Measurements from ENCODE around the gene CRELD1.

Gene CRELD1

GRCh38 chr3:9951126-9951525 lies 17.5 kb downstream of the CRELD1 start:
- Histone ChIP-seq H3K9ac (ENCODE audit: low read length) (no peak overlapping the region), H3K79me2 (ENCODE audit: insufficient read depth, low read length) (no peaks in the 10 kb centered on the region), H3K36me3 (ENCODE audit: insufficient read depth, low read length) (no peaks in the 10 kb centered on the region), H3K4me1 (ENCODE audit: insufficient read depth, low read length, severe bottlenecking) (peaks cover 12% of the 10 kb centered on the region), H3K4me3 (ENCODE audit: low read depth, low read length, poor library complexity, severe bottlenecking) (no peak overlapping the region), H3F3A (ENCODE audit: insufficient read depth, low read length) (no peaks in the 10 kb centered on the region), H3K27me3 (ENCODE audit: insufficient read depth, low read length) (no peaks in the 10 kb centered on the region), H4K20me1 (ENCODE audit: insufficient read depth, low read length) (no peaks in the 10 kb centered on the region), H3K4me2 (ENCODE audit: low read length) (peak overlapping the region; percentile 71; the same call in 1 of the 2 replicates), H2AFZ (ENCODE audit: low read length) (no peak overlapping the region), H3K9me3 (ENCODE audit: low read length) (no peaks in the 10 kb centered on the region), H3K9me2 (ENCODE audit: low read depth, low read length) (no peaks in the 10 kb centered on the region), H3K27ac (ENCODE audit: low read depth, low read length, poor library complexity, severe bottlenecking) (no peak overlapping the region)
- TF ChIP-seq CTCF (IDR thresholded peaks at IDR 0.05; ENCODE audit: low read length) (no peak), EZH2 (IDR thresholded peaks at IDR 0.05; ENCODE audit: borderline replicate concordance, low read length) (no peak)

GRCh38 chr3:9951598-9951961 lies 17.9 kb downstream of the CRELD1 start:
- H3K9ac ChIP-seq (ENCODE audit: low read length) = peak overlapping the region; percentile 51; the same call in 1 of the 2 replicates
- H3K4me2 ChIP-seq (ENCODE audit: low read length) = peak overlapping the region; percentile 71
- no peaks in the 10 kb centered on the region for H4K20me1 ChIP-seq (ENCODE audit: insufficient read depth, low read length)
- H3F3A ChIP-seq (ENCODE audit: insufficient read depth, low read length) = no peaks in the 10 kb centered on the region
- H3K27me3 ChIP-seq (ENCODE audit: insufficient read depth, low read length) = no peaks in the 10 kb centered on the region
- H3K4me1 ChIP-seq (ENCODE audit: insufficient read depth, low read length, severe bottlenecking) = peaks cover 12% of the 10 kb centered on the region
- H3K9me2 ChIP-seq (ENCODE audit: low read depth, low read length) = no peaks in the 10 kb centered on the region
- no peaks in the 10 kb centered on the region for H3K79me2 ChIP-seq (ENCODE audit: insufficient read depth, low read length)
- H3K4me3 ChIP-seq (ENCODE audit: low read depth, low read length, poor library complexity, severe bottlenecking) = peak overlapping the region; percentile 63
- no peaks in the 10 kb centered on the region for H3K36me3 ChIP-seq (ENCODE audit: insufficient read depth, low read length)
- no peak overlapping the region for H3K27ac ChIP-seq (ENCODE audit: low read depth, low read length, poor library complexity, severe bottlenecking)
- H3K9me3 ChIP-seq (ENCODE audit: low read length) = no peaks in the 10 kb centered on the region
- no peak for TF ChIP-seq EZH2 (IDR thresholded peaks at IDR 0.05; ENCODE audit: borderline replicate concordance, low read length)
- no peak for TF ChIP-seq CTCF (IDR thresholded peaks at IDR 0.05; ENCODE audit: low read length)
- no peak overlapping the region for H2AFZ ChIP-seq (ENCODE audit: low read length)

DNA sequence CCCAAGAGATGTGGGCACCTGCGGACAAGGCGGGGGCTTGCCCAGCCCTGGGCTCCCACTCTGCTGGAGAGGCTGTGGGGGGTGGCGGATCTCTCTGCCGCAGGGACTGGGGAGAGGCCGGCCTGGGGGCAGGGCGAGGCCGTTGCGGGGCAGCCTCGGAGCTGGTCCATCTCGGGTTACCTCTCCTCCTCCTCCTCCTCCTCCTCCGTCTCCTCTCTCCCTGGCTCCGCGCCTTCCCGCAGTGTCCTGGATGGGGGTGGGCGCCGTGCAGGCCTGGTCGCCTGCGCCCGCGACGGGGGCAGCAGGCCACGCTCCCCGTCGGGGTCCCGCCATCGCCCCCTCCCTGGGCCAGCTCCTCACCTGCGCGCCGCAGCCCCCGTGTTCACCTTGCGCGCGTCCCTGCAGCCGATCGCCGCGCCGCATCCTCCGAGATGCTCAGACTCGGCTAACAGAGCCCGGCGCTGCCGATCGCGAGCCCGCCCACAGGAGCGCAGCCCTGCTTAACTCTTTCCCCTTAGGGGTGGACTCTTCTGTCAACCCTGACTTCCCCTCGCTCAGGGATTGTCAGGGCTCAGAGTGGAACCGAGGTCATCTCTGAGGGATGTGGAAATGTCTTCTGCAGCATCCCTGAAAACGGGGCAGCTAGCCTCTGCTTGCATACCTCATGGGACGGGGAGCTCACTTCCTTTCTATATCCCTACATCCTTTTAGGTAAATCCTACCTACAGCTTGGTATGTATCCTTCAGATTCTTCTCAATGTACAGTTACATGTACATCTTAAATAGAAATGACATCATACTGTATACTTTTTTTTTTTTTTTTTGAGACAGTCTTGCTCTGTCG lies 18.6 kb downstream of the CRELD1 start, which contains the start of gene PRRT3:
Gene PRRT3 (minus strand): TSS at position 447 of the 844 bp plus-strand sequence. CDS start 2,293 bp downstream, outside the sequence.
- H3K4me2 ChIP-seq (ENCODE audit: low read length) = peak within 1 kb of the TSS; percentile 71
- no peaks in the 10 kb centered on the region for H3K79me2 ChIP-seq (ENCODE audit: insufficient read depth, low read length)
- no peaks in the 10 kb centered on the region for H3K27me3 ChIP-seq (ENCODE audit: insufficient read depth, low read length)
- no peaks in the 10 kb centered on the region for H3K36me3 ChIP-seq (ENCODE audit: insufficient read depth, low read length)
- peak within 1 kb of the TSS; percentile 63 for H3K4me3 ChIP-seq (ENCODE audit: low read depth, low read length, poor library complexity, severe bottlenecking)
- H3K9me3 ChIP-seq (ENCODE audit: low read length) = no peaks in the 10 kb centered on the region
- H3K27ac ChIP-seq (ENCODE audit: low read depth, low read length, poor library complexity, severe bottlenecking) = no peak within 1 kb of the TSS
- H3K9ac ChIP-seq (ENCODE audit: low read length) = peak within 1 kb of the TSS; percentile 51
- no peaks in the 10 kb centered on the region for H3K9me2 ChIP-seq (ENCODE audit: low read depth, low read length)
- peaks cover 8% of the 10 kb centered on the region for H3K4me1 ChIP-seq (ENCODE audit: insufficient read depth, low read length, severe bottlenecking)
- no peak for TF ChIP-seq EZH2 (IDR thresholded peaks at IDR 0.05; ENCODE audit: borderline replicate concordance, low read length)
- no peak for TF ChIP-seq CTCF (IDR thresholded peaks at IDR 0.05; ENCODE audit: low read length)
- no peak within 1 kb of the TSS for H2AFZ ChIP-seq (ENCODE audit: low read length)
- H4K20me1 ChIP-seq (ENCODE audit: insufficient read depth, low read length) = no peaks in the 10 kb centered on the region
- H3F3A ChIP-seq (ENCODE audit: insufficient read depth, low read length) = no peaks in the 10 kb centered on the region
